NCI-H2029 (cell line): ENCODE measurements around the gene ASRGL1.
A peak's percentile ranks its signal among the peaks of the same experiment; 100 is the strongest.
"Not testable (repeated sequence)": the region's sequence is repeated elsewhere in the genome, so short reads cannot be mapped to it uniquely, and the experiment has no call there.

ENCODE experiments used
- DNase-seq: peaks from one replicate; lab custom pipeline; 2025; lab: John Stamatoyannopoulos, UW

Gene ASRGL1

GRCh38 chr11:62337303-62338181 is at the start of gene ASRGL1:
Gene ASRGL1 (plus strand): TSS chr11:62337448. CDS start chr11:62337978, 530 bp downstream.
- peak; percentile 92 for DNase-seq

GRCh38 chr11:62295504-62295903 is 41.7 kb upstream of the ASRGL1 start:
- no peak for DNase-seq

- no peak for DNase-seq
Measured at GRCh38 chr11:62298975-62299374, 38.3 kb upstream of the ASRGL1 start, which contains the start of gene SCGB1D4. Gene SCGB1D4 (minus strand): TSS chr11:62299075. CDS start chr11:62299010, 65 bp downstream.

GRCh38 chr11:62306227-62306626 is 31.0 kb upstream of the ASRGL1 start:
- DNase-seq: no peak

GRCh38 chr11:62307950-62308349 is 29.3 kb upstream of the ASRGL1 start:
- DNase-seq: no peak

GRCh38 chr11:62309991-62310390 is 27.3 kb upstream of the ASRGL1 start:
- no peak for DNase-seq

- DNase-seq: no peak
Measured at GRCh38 chr11:62315431-62315830, 21.8 kb upstream of the ASRGL1 start.

GRCh38 chr11:62322524-62322923 is 14.7 kb upstream of the ASRGL1 start:
- no peak for DNase-seq

GRCh38 chr11:62324731-62325556 is 12.3 kb upstream of the ASRGL1 start:
- peak; percentile 20 for DNase-seq

GRCh38 chr11:62325781-62326180 is 11.5 kb upstream of the ASRGL1 start:
- not testable (repeated sequence) for DNase-seq

GRCh38 chr11:62326719-62327118 is 10.5 kb upstream of the ASRGL1 start:
- not testable (repeated sequence) for DNase-seq

- not testable (repeated sequence) for DNase-seq
Measured at GRCh38 chr11:62327541-62327940, 9.7 kb upstream of the ASRGL1 start.

- DNase-seq: not testable (repeated sequence)
Measured at GRCh38 chr11:62331264-62331663, 6.0 kb upstream of the ASRGL1 start.

- DNase-seq: no peak
Measured at GRCh38 chr11:62333768-62334167, 3.5 kb upstream of the ASRGL1 start.

GRCh38 chr11:62336949-62337302 is 322 bp upstream of the ASRGL1 start:
- DNase-seq: not testable (repeated sequence)

GRCh38 chr11:62338218-62338617 is 970 bp downstream of the ASRGL1 start:
- no peak for DNase-seq

- peak; percentile 45 for DNase-seq
Measured at GRCh38 chr11:62340269-62340901, 3.1 kb downstream of the ASRGL1 start.

GRCh38 chr11:62341588-62341987 is 4.3 kb downstream of the ASRGL1 start:
- no peak for DNase-seq

GRCh38 chr11:62343646-62344190 is 6.5 kb downstream of the ASRGL1 start:
- DNase-seq: not testable (repeated sequence)

GRCh38 chr11:62344210-62344609 is 7.0 kb downstream of the ASRGL1 start:
- no peak for DNase-seq

GRCh38 chr11:62345861-62346260 is 8.6 kb downstream of the ASRGL1 start:
- DNase-seq: no peak
